ENCODE results near the gene SYT9. TPM values are rescaled to one million over a fixed set of nuclear protein-coding genes. Genes with fewer than 3 reads are reported as not detected.

The SYT9 gene
- total RNA-seq, 4 donors from 2014 or later, result 0.14 to 0.16 TPM; not detected in 2

GRCh38 chr11:7219491-7219890 is 32.2 kb upstream of the SYT9 start:
- no peak for DNase-seq
- in situ Hi-C loops (cut with MboI; ENCODE audit: low pct_ligation_motif_present in 1 of 4, low pct_unique_long_range_greater_than_20kb in 1 of 4, low sequenced_read_pairs in 3 of 4), result no loop called here

GRCh38 chr11:7220636-7221035 is 31.1 kb upstream of the SYT9 start:
- no peak overlapping the region for H3K4me3 ChIP-seq
- no peaks in the 10 kb centered on the region for H3K27me3 ChIP-seq
- H3K4me1 ChIP-seq, result no peaks in the 10 kb centered on the region
- H3K27ac ChIP-seq, result no peak overlapping the region
- TF ChIP-seq POLR2A (IDR thresholded peaks at IDR 0.05) (no peak), CTCF (IDR thresholded peaks at IDR 0.05) (no peak), EP300 (IDR thresholded peaks at IDR 0.05; ENCODE audit: low read depth) (no peak), POLR2AphosphoS5 (IDR thresholded peaks at IDR 0.05) (no peak)
- in situ Hi-C loops (cut with MboI; ENCODE audit: low pct_ligation_motif_present in 1 of 4, low pct_unique_long_range_greater_than_20kb in 1 of 4, low sequenced_read_pairs in 3 of 4) (no loop called here), intact Hi-C loops (cut with DNase I; ENCODE audit: low total_unique reads) (no loop called here)
- no peaks in the 10 kb centered on the region for H3K9me3 ChIP-seq
- no peak for DNase-seq
- no peaks in the 10 kb centered on the region for H3K36me3 ChIP-seq
- 55 to 62% methylated on average over 3 of the region's 3 CpGs for WGBS, 2 donors (ENCODE audit: low coverage in 1 of 2)

More at GRCh38 chr11:7219491-7219890, 32.2 kb upstream of the SYT9 start:
- H3K4me3 ChIP-seq, result no peak overlapping the region
- H3K36me3 ChIP-seq, result no peaks in the 10 kb centered on the region
- TF ChIP-seq EP300 (IDR thresholded peaks at IDR 0.05; ENCODE audit: low read depth) (no peak), POLR2AphosphoS5 (IDR thresholded peaks at IDR 0.05) (no peak), POLR2A (IDR thresholded peaks at IDR 0.05) (no peak), CTCF (IDR thresholded peaks at IDR 0.05) (no peak)
- H3K9me3 ChIP-seq, result no peaks in the 10 kb centered on the region
- no peaks in the 10 kb centered on the region for H3K4me1 ChIP-seq
- intact Hi-C loops (cut with DNase I; ENCODE audit: low total_unique reads), result no loop called here
- H3K27me3 ChIP-seq, result no peaks in the 10 kb centered on the region
- no peak overlapping the region for H3K27ac ChIP-seq

- no peaks in the 10 kb centered on the region for H3K36me3 ChIP-seq
- no peaks in the 10 kb centered on the region for H3K9me3 ChIP-seq
- no peak overlapping the region for H3K4me3 ChIP-seq
- no peak for DNase-seq
- intact Hi-C loops (cut with DNase I; ENCODE audit: low total_unique reads) (no loop called here), in situ Hi-C loops (cut with MboI; ENCODE audit: low pct_ligation_motif_present in 1 of 4, low pct_unique_long_range_greater_than_20kb in 1 of 4, low sequenced_read_pairs in 3 of 4) (no loop called here)
- TF ChIP-seq POLR2AphosphoS5 (IDR thresholded peaks at IDR 0.05) (no peak), EP300 (IDR thresholded peaks at IDR 0.05; ENCODE audit: low read depth) (no peak), POLR2A (IDR thresholded peaks at IDR 0.05) (no peak), CTCF (IDR thresholded peaks at IDR 0.05) (no peak)
- no peaks in the 10 kb centered on the region for H3K27me3 ChIP-seq
- H3K4me1 ChIP-seq, result no peaks in the 10 kb centered on the region
- 45 to 46% methylated on average over 4 of the region's 4 CpGs for WGBS, 2 donors (ENCODE audit: low coverage in 1 of 2)
- H3K27ac ChIP-seq, result no peak overlapping the region
Measured at GRCh38 chr11:7222619-7223018, 29.1 kb upstream of the SYT9 start.

- Histone ChIP-seq H3K27me3 (peaks cover 19% of the 10 kb centered on the region), H3K9me3 (no peaks in the 10 kb centered on the region), H3K36me3 (no peaks in the 10 kb centered on the region), H3K27ac (no peak overlapping the region), H3K4me3 (no peak overlapping the region), H3K4me1 (no peaks in the 10 kb centered on the region)
- WGBS, 2 donors (ENCODE audit: low coverage in 1 of 2), result 50 to 56% methylated on average over 4 to 5 of the region's 5 CpGs
- TF ChIP-seq POLR2AphosphoS5 (IDR thresholded peaks at IDR 0.05), result no peak
- TF ChIP-seq CTCF (IDR thresholded peaks at IDR 0.05), result no peak
- TF ChIP-seq EP300 (IDR thresholded peaks at IDR 0.05; ENCODE audit: low read depth), result no peak
- TF ChIP-seq POLR2A (IDR thresholded peaks at IDR 0.05), result no peak
- DNase-seq, result no peak
- intact Hi-C loops (cut with DNase I; ENCODE audit: low total_unique reads) (no loop called here), in situ Hi-C loops (cut with MboI; ENCODE audit: low pct_ligation_motif_present in 1 of 4, low pct_unique_long_range_greater_than_20kb in 1 of 4, low sequenced_read_pairs in 3 of 4) (no loop called here)
Measured at GRCh38 chr11:7239877-7240276, 11.8 kb upstream of the SYT9 start.
